T-helper 1 cell treated with Interleukin-12 subunit alpha and Interleukin-12 subunit beta and Interleukin-4 antibody, amounts not matched to agents 30 ng/mL and 1 ng/mL, for 36 hours (primary cell): ENCODE measurements around the gene LCT. TPM values are rescaled to one million over a fixed set of nuclear protein-coding genes. Genes with fewer than 3 reads are reported as not detected.
"Not testable (repeated sequence)": the region's sequence is repeated elsewhere in the genome, so short reads cannot be mapped to it uniquely, and the experiment has no call there.

Source experiments
- intact Hi-C: fragments of 100-400 bp; cut with micrococcal nuclease; formaldehyde crosslinking; loops from one replicate; pipeline ENCODE4 v1.15.1; 2024
- total RNA-seq: library from RNA; stranded (reverse); gene quantifications from 2 replicates; pipeline ENCODE4 v1.2.3, GENCODE V29; 2022

The LCT gene
- total RNA-seq, 1 donor from 2014 or later = 0.74 TPM

DNA sequence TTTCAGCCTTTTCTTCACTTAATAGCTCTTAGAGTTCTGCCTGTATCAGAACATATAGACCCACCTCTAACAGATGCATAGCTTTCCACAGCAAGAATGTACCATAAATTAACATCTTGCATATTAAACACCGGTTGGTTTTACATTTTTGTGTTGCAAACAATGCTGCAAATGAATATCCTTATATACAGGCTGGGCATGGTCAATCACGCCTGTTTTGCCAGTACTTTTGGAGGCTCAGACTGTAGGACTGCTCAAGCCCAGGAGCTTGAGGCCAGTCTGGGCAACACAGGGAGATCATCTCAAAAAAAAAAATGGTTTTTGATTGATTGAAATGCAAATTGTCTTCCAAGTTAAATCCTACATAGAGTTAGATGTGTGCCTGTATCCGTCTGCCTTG is 1.5 kb upstream of the LCT start:
- intact Hi-C loops = no loop called here

GRCh38 chr2:135832891-135833290 is 4.1 kb downstream of the LCT start:
- intact Hi-C loops = no loop called here

GRCh38 chr2:135831180-135831812 is 5.7 kb downstream of the LCT start:
- intact Hi-C loops = no loop called here

GRCh38 chr2:135829378-135830135 is 7.4 kb downstream of the LCT start:
- intact Hi-C loops = no loop called here

- intact Hi-C loops = no loop called here
Measured at GRCh38 chr2:135826544-135826943, 10.4 kb downstream of the LCT start.

DNA sequence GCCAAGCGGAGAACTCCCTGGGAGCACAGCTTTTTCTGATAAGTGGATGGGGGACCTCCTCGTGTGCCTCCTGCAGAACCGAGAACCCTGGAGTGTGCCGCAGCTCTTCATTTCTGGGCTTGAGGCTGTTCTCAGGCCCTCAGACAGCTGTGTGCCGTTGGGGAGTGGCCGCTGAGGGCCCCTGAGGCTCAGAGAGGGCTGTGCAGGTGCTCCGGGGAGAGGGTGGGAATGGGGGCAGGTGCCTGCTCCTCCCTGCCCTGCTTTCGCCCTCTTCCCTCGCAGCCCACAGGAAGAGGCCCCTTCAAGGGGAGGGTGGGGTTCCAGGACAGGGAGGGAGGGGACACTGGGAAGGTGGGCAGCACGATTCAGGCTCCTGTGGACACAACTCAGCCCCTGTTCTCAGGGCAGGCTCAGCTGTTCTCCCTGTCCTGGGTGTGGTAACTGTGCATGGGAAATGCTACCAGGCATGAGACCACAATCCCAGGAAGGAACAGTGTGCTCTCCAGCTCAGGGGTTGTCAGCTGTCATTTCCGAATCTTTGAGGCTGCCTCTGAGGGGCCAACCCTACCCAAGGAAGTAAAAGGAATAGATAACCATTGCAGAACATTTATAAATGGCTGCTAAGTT is 11.3 kb downstream of the LCT start:
- intact Hi-C loops = no loop called here

DNA sequence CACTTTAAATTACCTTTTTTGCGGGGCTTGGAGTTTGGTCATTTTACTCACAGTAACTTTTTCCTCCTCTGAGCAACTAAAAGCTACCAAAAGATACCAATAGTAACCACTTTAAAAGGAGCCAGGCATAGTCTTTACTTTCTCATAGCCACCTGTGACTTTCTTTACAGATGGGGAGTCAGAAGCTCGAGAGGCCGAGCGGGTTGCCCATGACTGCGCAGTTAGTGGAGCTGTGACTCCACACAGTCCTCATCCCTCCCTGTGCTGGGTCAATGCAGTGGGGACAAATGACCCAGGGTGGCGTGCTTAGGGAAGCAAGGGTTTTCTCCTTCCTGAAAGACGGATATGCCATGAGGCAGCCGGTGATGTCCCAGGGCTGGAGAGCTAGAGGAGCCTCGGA is 11.9 kb downstream of the LCT start:
- intact Hi-C loops = no loop called here

DNA sequence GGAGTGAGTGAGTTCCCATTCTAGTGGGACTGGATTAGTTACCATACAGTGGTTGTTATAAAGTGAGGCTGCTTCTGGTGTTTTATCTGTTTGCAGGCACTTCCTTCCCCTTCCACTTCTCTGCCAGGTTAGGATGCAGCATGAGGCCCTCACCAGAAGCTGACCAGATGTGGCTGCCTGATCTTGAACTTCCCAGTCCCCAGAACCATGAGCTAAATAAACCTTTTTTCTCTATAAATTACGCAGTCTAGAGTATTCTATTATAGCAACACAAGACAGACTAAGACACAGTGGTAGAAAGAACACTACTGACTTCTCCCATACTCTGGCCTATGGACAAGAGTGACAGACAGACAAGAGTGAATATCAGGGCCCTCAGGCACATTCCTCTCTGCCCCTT is 14.1 kb downstream of the LCT start:
- intact Hi-C loops = loop anchor here (5.0 kb wide), 2 partner anchors 309 to 414 kb away; no protein-coding TSS in a partner anchor

DNA sequence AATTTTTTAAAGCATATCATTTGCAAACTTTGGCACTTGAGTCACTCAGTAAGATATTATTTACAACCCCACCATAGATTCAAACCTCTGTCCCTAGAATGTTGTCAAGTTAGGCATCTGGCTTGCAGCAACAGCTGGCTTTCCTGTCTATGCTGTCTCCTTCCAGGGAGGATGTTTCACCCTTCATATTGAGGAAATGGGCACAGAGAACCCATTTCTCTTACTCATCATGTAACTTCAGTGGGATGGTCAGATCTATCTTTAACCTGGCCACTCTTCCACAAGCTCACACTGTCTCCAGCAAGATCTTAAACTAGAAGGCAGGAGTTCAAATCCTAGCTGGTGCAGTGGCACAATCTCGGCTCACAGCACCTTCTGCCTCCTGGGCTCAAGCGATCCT is 15.8 kb downstream of the LCT start:
- intact Hi-C loops = loop anchor here (5.0 kb wide), 2 partner anchors 311 to 416 kb away; no protein-coding TSS in a partner anchor

GRCh38 chr2:135820003-135820618 is 16.9 kb downstream of the LCT start:
- intact Hi-C loops = loop anchor here (1.0 to 5.0 kb wide), 10 partner anchors 20 to 768 kb away; partner anchors contain the start of genes MCM6, RAB3GAP1 and UBXN4

DNA sequence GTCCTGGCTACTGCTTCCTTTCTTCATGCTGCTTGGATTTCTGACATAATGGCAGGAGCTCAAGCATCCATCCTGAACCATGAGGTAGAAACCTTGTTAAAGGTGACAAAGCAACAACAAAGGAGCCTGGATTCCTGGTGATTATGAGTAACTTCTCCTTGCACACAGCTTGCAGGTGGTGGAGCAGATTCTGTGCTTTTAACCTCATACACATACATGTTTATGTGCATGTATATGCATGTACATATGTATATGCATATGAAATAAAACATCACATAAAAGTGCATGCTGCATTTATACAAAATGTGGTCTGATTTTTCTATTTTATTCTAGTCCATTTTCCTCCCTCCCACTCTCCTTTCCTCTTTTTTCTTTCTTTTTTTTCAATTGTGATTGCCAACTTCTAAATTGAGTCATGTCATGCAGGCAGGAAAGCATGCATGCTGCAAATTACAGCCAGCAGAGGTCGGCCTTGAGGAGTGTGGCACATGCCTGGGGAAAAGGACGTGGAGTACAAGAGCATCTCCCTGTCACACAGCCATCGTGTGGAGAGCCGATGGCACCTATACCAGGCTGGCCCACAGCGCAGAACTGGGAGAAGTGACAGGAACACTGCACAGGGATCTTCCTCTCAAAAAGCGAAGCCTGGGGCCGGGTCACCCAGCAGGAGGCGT is 17.9 kb downstream of the LCT start:
- intact Hi-C loops = loop anchor here (1.0 kb wide), 1 partner anchor 94 kb away; no protein-coding TSS in a partner anchor

DNA sequence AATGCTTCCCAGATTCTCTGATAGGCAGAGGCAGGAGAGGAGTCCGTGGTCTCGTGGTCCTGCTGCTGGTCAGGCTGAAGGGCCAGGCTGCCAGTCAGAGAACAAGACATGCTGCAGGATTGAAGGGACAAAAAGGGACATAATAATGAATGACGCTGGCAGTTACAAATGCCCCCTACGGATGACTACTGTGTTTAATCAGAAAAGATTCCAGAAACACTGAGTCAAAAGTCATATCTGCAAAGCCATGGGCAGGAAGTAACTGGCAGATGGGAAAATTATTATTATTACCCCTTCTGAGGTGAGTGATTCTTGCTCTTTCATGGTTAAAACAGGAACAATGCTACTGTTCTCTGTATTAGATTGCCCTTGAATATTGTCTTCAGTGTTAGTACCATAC is 19.0 kb downstream of the LCT start:
- intact Hi-C loops = no loop called here

- intact Hi-C loops = no loop called here
Measured at GRCh38 chr2:135817466-135817865, 19.5 kb downstream of the LCT start.

DNA sequence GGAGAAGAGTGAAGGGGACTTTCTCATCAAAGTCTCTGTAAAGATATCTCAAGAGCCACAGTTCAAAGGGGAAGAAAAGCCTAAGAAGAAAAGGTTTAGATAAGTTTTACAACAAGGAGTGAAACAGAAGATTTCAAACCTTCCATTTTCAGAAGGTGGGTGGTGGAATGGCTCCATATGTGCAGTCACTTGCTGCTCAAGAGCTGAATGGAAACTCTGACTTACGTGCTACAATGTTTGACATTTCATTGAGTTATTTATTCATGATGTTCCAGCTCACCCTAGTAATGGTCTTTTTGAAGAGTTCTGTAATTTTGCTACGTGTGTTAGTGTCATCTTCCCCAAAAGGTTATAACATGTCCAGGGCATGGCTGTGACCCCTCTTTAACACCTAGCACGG is 21.7 kb downstream of the LCT start:
- intact Hi-C loops = no loop called here

GRCh38 chr2:135812907-135813511 is 24.0 kb downstream of the LCT start:
- intact Hi-C loops = no loop called here

- intact Hi-C loops = not testable (repeated sequence)
Measured at GRCh38 chr2:135807874-135808273, 29.1 kb downstream of the LCT start.

- intact Hi-C loops = no loop called here
Measured at GRCh38 chr2:135803278-135803677, 33.7 kb downstream of the LCT start.

DNA sequence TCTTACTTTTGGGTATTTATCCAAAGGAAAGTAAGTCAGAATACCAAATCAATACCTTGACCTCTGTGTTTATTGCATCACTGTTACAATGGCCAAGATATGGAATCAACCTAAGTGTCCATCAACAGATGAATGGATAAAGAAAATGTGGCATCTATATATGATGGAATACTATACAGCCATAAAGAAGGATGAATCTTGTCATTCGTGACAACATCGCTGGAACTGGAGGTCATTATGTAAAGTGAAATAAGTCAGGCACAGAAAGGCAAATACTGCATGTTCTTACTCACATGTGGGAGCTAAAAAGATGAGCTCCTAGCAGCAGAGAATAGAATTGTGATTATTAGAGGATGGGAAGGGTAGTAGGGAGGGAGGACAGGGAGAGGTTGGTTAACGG is 34.6 kb downstream of the LCT start:
- intact Hi-C loops = no loop called here

DNA sequence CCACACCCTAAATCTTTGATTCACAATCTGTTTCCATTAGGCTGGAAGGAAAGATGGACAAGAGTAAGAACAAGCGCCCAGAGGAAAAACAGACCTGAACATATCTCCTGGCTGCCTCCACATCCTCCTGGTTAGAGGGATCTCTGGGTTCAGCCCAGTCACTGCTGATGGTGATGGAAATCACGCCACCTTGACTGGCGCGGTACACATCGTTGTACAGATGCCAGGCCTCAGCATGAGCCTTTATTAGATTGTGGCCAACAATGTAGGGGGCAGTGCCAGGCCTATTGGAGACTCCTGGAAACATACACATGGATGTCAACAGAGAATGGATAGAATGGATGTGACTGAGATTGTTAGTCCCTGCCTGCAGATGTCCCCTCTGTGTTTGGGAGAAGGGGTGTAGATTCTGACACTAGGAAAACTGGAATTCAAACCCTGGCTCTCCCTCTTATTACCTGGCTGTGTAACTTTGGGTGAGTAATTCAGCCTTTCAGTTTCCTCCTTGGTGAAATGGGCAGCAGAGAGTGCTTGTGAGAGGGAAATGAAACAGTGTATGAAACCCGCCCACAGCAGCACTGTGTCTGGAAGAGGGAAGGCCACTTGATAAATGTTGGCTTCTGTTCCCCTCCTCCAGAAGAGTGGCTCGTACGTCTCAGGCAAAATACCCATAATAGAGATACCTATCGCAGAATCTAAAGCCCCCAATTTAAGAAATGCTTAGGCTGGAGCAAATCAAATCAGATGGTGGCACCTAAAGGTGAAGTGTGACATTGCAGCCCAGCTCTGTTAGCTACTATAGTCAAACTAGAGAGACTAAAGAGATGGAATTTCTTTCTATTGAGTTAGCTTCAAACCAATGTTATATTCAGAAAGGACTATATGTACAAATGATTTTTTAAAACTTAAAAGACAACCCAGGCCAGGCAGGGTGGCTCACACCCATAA is 36.2 kb downstream of the LCT start:
- intact Hi-C loops = no loop called here

DNA sequence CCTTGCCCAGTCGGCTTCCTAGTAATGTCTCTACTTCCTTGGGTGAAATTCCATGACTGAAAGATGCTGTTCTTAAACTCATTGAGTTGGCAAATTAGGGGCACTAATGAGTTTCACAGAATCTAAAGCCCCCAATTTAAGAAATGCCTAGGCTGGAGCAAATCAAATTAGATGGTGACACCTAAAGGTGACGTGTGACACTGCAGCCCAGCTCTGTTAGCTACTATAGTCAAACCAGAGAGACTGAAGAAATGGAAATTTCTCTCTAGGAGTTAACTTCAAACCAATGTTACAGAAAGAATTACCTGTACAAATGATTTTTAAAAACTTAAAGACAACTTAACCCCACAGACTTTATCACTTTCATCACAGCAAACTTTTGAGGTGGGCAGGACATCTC is 37.2 kb downstream of the LCT start:
- intact Hi-C loops = no loop called here
